ENCODE data around the gene RGL4. TPM values are rescaled to one million over a fixed set of nuclear protein-coding genes. Genes with fewer than 3 reads are reported as not detected.

Gene RGL4
- total and polyA plus RNA-seq, 2 of the 13 experiments (the other 11 are each of a cell fraction or from before 2014, with no cell fraction given): not detected

DNA sequence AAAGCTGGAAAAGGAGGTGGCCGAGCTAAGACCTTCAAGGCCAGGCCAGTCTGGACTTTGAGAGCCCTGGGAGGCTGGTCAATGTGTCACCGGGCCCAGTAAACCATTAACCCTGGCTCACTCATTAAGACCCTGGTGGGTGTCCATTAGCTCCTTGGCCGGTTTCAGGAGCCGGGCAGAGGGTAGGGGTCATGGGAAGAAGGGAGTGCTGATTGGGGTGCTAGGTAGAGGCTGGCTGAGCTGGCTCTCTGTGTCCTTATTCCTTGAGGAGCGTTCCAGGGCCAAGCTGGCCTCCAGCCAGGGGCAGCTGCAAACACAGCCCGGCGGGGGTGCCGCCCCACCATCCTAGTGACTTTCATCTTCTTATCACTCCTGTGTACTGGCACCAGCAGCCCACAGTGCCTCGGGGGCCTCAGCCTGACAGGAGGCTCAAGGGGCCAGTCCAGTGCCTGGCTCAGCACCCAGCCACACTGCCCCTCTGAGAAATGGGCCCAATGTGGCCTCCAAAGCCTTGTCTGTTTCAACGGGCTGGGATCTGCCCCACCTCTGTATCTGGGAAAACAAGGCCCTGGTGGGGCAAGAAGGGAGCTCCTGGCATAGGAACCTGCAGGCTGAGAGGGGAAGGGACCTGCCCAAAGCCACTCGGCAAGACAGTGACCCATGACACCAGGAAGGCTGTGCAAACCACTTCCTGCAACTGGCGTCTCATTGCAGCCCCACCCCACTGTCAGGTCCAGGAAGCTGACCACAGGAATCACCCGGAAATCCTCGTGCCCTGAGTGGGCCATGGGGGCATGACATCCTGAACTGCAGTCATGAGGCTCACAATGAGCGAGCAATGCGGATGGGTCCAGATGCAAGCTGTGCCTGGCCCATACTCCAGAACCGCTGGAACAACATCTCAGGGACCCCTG, 15.1 kb upstream of the RGL4 start (continued):
- TF ChIP-seq, protein P1, sequence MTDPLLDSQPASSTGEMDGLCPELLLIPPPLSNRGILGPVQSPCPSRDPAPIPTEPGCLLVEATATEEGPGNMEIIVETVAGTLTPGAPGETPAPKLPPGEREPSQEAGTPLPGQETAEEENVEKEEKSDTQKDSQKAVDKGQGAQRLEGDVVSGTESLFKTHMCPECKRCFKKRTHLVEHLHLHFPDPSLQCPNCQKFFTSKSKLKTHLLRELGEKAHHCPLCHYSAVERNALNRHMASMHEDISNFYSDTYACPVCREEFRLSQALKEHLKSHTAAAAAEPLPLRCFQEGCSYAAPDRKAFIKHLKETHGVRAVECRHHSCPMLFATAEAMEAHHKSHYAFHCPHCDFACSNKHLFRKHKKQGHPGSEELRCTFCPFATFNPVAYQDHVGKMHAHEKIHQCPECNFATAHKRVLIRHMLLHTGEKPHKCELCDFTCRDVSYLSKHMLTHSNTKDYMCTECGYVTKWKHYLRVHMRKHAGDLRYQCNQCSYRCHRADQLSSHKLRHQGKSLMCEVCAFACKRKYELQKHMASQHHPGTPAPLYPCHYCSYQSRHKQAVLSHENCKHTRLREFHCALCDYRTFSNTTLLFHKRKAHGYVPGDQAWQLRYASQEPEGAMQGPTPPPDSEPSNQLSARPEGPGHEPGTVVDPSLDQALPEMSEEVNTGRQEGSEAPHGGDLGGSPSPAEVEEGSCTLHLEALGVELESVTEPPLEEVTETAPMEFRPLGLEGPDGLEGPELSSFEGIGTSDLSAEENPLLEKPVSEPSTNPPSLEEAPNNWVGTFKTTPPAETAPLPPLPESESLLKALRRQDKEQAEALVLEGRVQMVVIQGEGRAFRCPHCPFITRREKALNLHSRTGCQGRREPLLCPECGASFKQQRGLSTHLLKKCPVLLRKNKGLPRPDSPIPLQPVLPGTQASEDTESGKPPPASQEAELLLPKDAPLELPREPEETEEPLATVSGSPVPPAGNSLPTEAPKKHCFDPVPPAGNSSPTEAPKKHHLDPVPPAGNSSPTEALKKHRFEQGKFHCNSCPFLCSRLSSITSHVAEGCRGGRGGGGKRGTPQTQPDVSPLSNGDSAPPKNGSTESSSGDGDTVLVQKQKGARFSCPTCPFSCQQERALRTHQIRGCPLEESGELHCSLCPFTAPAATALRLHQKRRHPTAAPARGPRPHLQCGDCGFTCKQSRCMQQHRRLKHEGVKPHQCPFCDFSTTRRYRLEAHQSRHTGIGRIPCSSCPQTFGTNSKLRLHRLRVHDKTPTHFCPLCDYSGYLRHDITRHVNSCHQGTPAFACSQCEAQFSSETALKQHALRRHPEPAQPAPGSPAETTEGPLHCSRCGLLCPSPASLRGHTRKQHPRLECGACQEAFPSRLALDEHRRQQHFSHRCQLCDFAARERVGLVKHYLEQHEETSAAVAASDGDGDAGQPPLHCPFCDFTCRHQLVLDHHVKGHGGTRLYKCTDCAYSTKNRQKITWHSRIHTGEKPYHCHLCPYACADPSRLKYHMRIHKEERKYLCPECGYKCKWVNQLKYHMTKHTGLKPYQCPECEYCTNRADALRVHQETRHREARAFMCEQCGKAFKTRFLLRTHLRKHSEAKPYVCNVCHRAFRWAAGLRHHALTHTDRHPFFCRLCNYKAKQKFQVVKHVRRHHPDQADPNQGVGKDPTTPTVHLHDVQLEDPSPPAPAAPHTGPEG (CRISPR knock-in tag; IDR thresholded peaks at IDR 0.05): no peak; the same call in 1 of the 2 replicates
- TF ChIP-seq HNF4A (CRISPR knock-in tag; IDR thresholded peaks at IDR 0.05) (peak; percentile 31), ZNF7 (CRISPR knock-in tag; IDR thresholded peaks at IDR 0.05) (no peak), BRD4 (CRISPR knock-in tag; IDR thresholded peaks at IDR 0.05) (peak; percentile 55; the same call in 1 of the 2 replicates), NFATC3 (CRISPR knock-in tag; IDR thresholded peaks at IDR 0.05) (no peak), GPN1 (CRISPR knock-in tag; IDR thresholded peaks at IDR 0.05; ENCODE audit: borderline replicate concordance) (no peak), EP300 (IDR thresholded peaks at IDR 0.05; ENCODE audit: low read depth in 2 of 2, low read length in 2 of 2) (no peak), EP300 (CRISPR knock-in tag; IDR thresholded peaks at IDR 0.05; ENCODE audit: borderline replicate concordance) (no peak), MAF1 (CRISPR knock-in tag; IDR thresholded peaks at IDR 0.05; ENCODE audit: borderline replicate concordance) (no peak), MAFF (IDR thresholded peaks at IDR 0.05; ENCODE audit: low read depth, low read length) (no peak), ZNF614 (CRISPR knock-in tag; IDR thresholded peaks at IDR 0.05; ENCODE audit: borderline replicate concordance) (no peak), SAP130 (CRISPR knock-in tag; IDR thresholded peaks at IDR 0.05; ENCODE audit: low read depth) (peak; percentile 47; the same call in 1 of the 2 replicates), BRCA1 (CRISPR knock-in tag; IDR thresholded peaks at IDR 0.05) (0 out of 2 replicates have a peak, but pooled peaks have one; percentile 32), WIZ (CRISPR knock-in tag; IDR thresholded peaks at IDR 0.05) (0 out of 2 replicates have a peak, but pooled peaks have one; percentile 65), NR1H2 (CRISPR knock-in tag; IDR thresholded peaks at IDR 0.05; ENCODE audit: borderline replicate concordance, low read depth) (no peak), PAF1 (CRISPR knock-in tag; IDR thresholded peaks at IDR 0.05) (no peak), ZNF230 (CRISPR knock-in tag; IDR thresholded peaks at IDR 0.05) (no peak), SMAD1 (CRISPR knock-in tag; IDR thresholded peaks at IDR 0.05; ENCODE audit: borderline replicate concordance, low read depth) (no peak), CEBPB (IDR thresholded peaks at IDR 0.05; ENCODE audit: borderline replicate concordance, low read depth, low read length) (no peak), ZNF775 (CRISPR knock-in tag; IDR thresholded peaks at IDR 0.05; ENCODE audit: borderline replicate concordance) (no peak), KDM1A (CRISPR knock-in tag; IDR thresholded peaks at IDR 0.05) (peak; percentile 79; the same call in 1 of the 2 replicates), ZSCAN9 (CRISPR knock-in tag; IDR thresholded peaks at IDR 0.05; ENCODE audit: borderline replicate concordance) (no peak)
- TF ChIP-seq, protein P2, sequence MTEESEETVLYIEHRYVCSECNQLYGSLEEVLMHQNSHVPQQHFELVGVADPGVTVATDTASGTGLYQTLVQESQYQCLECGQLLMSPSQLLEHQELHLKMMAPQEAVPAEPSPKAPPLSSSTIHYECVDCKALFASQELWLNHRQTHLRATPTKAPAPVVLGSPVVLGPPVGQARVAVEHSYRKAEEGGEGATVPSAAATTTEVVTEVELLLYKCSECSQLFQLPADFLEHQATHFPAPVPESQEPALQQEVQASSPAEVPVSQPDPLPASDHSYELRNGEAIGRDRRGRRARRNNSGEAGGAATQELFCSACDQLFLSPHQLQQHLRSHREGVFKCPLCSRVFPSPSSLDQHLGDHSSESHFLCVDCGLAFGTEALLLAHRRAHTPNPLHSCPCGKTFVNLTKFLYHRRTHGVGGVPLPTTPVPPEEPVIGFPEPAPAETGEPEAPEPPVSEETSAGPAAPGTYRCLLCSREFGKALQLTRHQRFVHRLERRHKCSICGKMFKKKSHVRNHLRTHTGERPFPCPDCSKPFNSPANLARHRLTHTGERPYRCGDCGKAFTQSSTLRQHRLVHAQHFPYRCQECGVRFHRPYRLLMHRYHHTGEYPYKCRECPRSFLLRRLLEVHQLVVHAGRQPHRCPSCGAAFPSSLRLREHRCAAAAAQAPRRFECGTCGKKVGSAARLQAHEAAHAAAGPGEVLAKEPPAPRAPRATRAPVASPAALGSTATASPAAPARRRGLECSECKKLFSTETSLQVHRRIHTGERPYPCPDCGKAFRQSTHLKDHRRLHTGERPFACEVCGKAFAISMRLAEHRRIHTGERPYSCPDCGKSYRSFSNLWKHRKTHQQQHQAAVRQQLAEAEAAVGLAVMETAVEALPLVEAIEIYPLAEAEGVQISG (CRISPR knock-in tag; IDR thresholded peaks at IDR 0.05): peak; percentile 34; the same call in 1 of the 2 replicates
